B cell (primary cell): ENCODE results near the gene ICAM5. TPM values are rescaled to one million over a fixed set of nuclear protein-coding genes. Genes with fewer than 3 reads are reported as not detected.

Experiments
- ATAC-seq: fragments of 200-7000 bp; cut with Tn5 transposase; one replicate; pipeline ENCODE4 v1.10.0; 2021; ENCODE audit warnings: low read depth, mild to moderate bottlenecking, moderate number of reproducible peaks, moderate library complexity
- CTCF ChIA-PET: fragments of 350-600 bp; sonication (Branson Sonifier 250); formaldehyde crosslinking; loops from one replicate; lab custom pipeline; 2021; ENCODE audit warnings: antibody characterized with exemption, inconsistent platforms; lab: Charles Lee
- POLR2A ChIA-PET: fragments of 350-600 bp; sonication (Branson Sonifier 250); formaldehyde crosslinking; loops from one replicate; lab custom pipeline; 2021; ENCODE audit warnings: antibody characterized with exemption; lab: Charles Lee
- DNase-seq: peaks from one replicate; pipeline ENCODE4 v3.0.0; 2013
- H2AFZ ChIP-seq: 2 replicates; pipeline ENCODE4 v1.6.1; 2012; ENCODE audit warnings: mild to moderate bottlenecking, low read depth, low read length; ENCODE audit not compliant: insufficient read depth, poor library complexity, severe bottlenecking
- H3K27ac ChIP-seq, 2 donors: 1 replicate in 1 of 2; 2 replicates in 1 of 2; pipeline ENCODE4 v1.5.1; 2012 to 2013; ENCODE audit warnings: low read length in 2 of 2, mild to moderate bottlenecking in 2 of 2, moderate library complexity in 1 of 2
- H3K27me3 ChIP-seq, 4 experiments: fragments of 200-600 bp in 1 of 4; sonication (generic) in 1 of 4; replicated peaks in 1 of 4; 1 replicate in 2 of 4; 2 replicates in 2 of 4; pipeline versions ENCODE4 v1.6.1 to v1.7.0; 2013 to 2016; ENCODE audit warnings: low read length in 3 of 4, mild to moderate bottlenecking in 2 of 4, mixed read lengths in 1 of 4, moderate library complexity in 1 of 4; ENCODE audit not compliant: insufficient read depth in 4 of 4, control insufficient read depth in 3 of 4; ENCODE audit errors: control extremely low read depth in 1 of 4
- H3K36me3 ChIP-seq, 2 experiments: replicated peaks in 1 of 2; 1 replicate in 1 of 2; 2 replicates in 1 of 2; pipeline versions ENCODE4 v1.6.1 to v1.7.1; 2013; ENCODE audit warnings: low read length in 1 of 2; ENCODE audit not compliant: insufficient read depth in 2 of 2, control insufficient read depth in 1 of 2; ENCODE audit errors: control extremely low read depth in 1 of 2, extremely low read depth in 1 of 2
- H3K4me1 ChIP-seq, 2 donors: fragments of 200-600 bp in 1 of 2; sonication (generic) in 1 of 2; 1 replicate in 1 of 2; 2 replicates in 1 of 2; pipeline versions ENCODE4 v1.5.1 to v1.6.1; 2013 to 2017; ENCODE audit warnings: low read length in 2 of 2; ENCODE audit not compliant: control insufficient read depth in 2 of 2, insufficient read depth in 2 of 2
- H3K4me2 ChIP-seq: replicated peaks from 2 replicates; pipeline ENCODE3; 2012; ENCODE audit warnings: mild to moderate bottlenecking, low read depth, low read length; ENCODE audit not compliant: poor library complexity, severe bottlenecking
- H3K4me3 ChIP-seq, 5 experiments: fragments of 200-600 bp in 1 of 5; sonication (generic) in 1 of 5; 1 replicate in 3 of 5; 2 replicates in 2 of 5; pipeline versions ENCODE4 v1.5.1 to v1.7.0; 2011 to 2016; ENCODE audit warnings: low read length in 4 of 5, mild to moderate bottlenecking in 4 of 5, low read depth in 2 of 5, control low read depth in 1 of 5, moderate library complexity in 1 of 5; ENCODE audit not compliant: insufficient read depth in 1 of 5; ENCODE audit errors: control extremely low read depth in 1 of 5, extremely low read depth in 1 of 5
- H3K79me2 ChIP-seq: fragments of 200-600 bp; sonication (generic); one replicate; pipeline ENCODE4 v1.6.0; 2016; ENCODE audit warnings: low read length; ENCODE audit not compliant: control insufficient read depth, insufficient read depth
- H3K9ac ChIP-seq: fragments of 200-600 bp; sonication (generic); 2 replicates; pipeline ENCODE4 v1.6.1; 2017; ENCODE audit warnings: mild to moderate bottlenecking, low read length, moderate library complexity
- H3K9me3 ChIP-seq, 3 donors: one replicate each; pipeline versions ENCODE4 v1.6.1 to v1.7.1; 2013; ENCODE audit warnings: low read length in 2 of 3; ENCODE audit not compliant: control insufficient read depth in 2 of 3, insufficient read depth in 1 of 3; ENCODE audit errors: control extremely low read depth in 1 of 3
- H4K20me1 ChIP-seq: 2 replicates; pipeline ENCODE4 v1.6.0; 2012; ENCODE audit warnings: mild to moderate bottlenecking, low read length; ENCODE audit not compliant: insufficient read depth, control insufficient read depth, poor library complexity, severe bottlenecking
- H3K27ac Mint-ChIP-seq: one replicate; pipeline ENCODE4 v1.8.0; 2021; ENCODE audit warnings: mixed read lengths
- H3K27me3 Mint-ChIP-seq: one replicate; pipeline ENCODE4 v1.8.0; 2021; ENCODE audit warnings: mixed read lengths
- H3K4me1 Mint-ChIP-seq: one replicate; pipeline ENCODE4 v1.8.0; 2021; ENCODE audit warnings: mixed read lengths
- H3K4me3 Mint-ChIP-seq: one replicate; pipeline ENCODE4 v1.8.0; 2021; ENCODE audit warnings: mixed read lengths
- H3K9me3 Mint-ChIP-seq: one replicate; pipeline ENCODE4 v1.8.0; 2022; ENCODE audit warnings: mixed read lengths; ENCODE audit not compliant: insufficient read depth
- CTCF ChIP-seq: fragments of 200-600 bp; IDR thresholded peaks from one replicate; pipeline ENCODE4 v1.8.0; 2022; ENCODE audit warnings: antibody characterized with exemption, mild to moderate bottlenecking
- EZH2 ChIP-seq: IDR thresholded peaks from 2 replicates; pipeline ENCODE4 v1.6.1; 2012; ENCODE audit warnings: borderline replicate concordance, low read depth, mild to moderate bottlenecking, moderate library complexity, low read length; ENCODE audit not compliant: insufficient read depth, poor library complexity, severe bottlenecking
- WGBS: methylation state at CpG from one replicate; pipeline ENCODE4 v1.1.5; 2013; ENCODE audit warnings: missing lambda C conversion rate; ENCODE audit not compliant: insufficient coverage; 5-methylcytosine and 5-hydroxymethylcytosine counted together
- intact Hi-C: fragments of 100-400 bp; cut with micrococcal nuclease; formaldehyde crosslinking; loops from one replicate; pipeline ENCODE4 v1.10.0; 2022
- polyA plus RNA-seq: library from polyadenylated mRNA; depleted of rRNA; stranded (reverse); fragments of >200 nt; gene quantifications from 2 replicates; pipeline ENCODE4 v1.2.3, GENCODE V29; 2012
- total RNA-seq, 2 donors: library from RNA; stranded (reverse); fragments of 120-200 nt in 1 of 2; gene quantifications; 1 replicate in 1 of 2; 2 replicates in 1 of 2; pipeline versions ENCODE4 v1.2.3 to v1.2.4, GENCODE V29; 2013 to 2022

The ICAM5 gene
- total and polyA plus RNA-seq, 2 donors (not counting 1 experiment from before 2014, with no cell fraction given): 0.54 TPM; not detected in 1

- intact Hi-C loops: loop anchor here (1.0 to 5.0 kb wide), 8 partner anchors 17 to 337 kb away; partner anchors contain the start of genes FDX2, ICAM4, RAVER1 and TYK2
- Histone ChIP-seq H2AFZ (no peak overlapping the region), H3K4me3 (peak overlapping the region; percentile 1 to 72 (median 56)), H3K79me2 (peaks cover 3% of the 10 kb centered on the region), H3K4me2 (peak overlapping the region; percentile 84), H3K9ac (peak overlapping the region; percentile 74), H3K36me3 (no peaks in the 10 kb centered on the region), H3K27ac (peak overlapping the region; percentile 90 to 97), H3K9me3 (no peaks in the 10 kb centered on the region), H4K20me1 (no peaks in the 10 kb centered on the region), H3K27me3 (no peaks in the 10 kb centered on the region), H3K4me1 (peaks cover 13 to 35% of the 10 kb centered on the region in 2 donors)
- WGBS: 2% methylated on average over 59 of the region's 59 CpGs
- ATAC-seq (peak; percentile 43), DNase-seq (peak; percentile 91)
- Mint-ChIP-seq H3K9me3 (no peaks in the 10 kb centered on the region), H3K27ac (peak overlapping the region; percentile 94), H3K4me3 (peak overlapping the region; percentile 88), H3K27me3 (no peaks in the 10 kb centered on the region), H3K4me1 (peaks cover 32% of the 10 kb centered on the region)
- TF ChIP-seq EZH2 (no peak), CTCF (peak; percentile 93)
- ChIA-PET POLR2A (interaction anchor here (0.9 to 3.5 kb wide), 11 partner anchors 11 to 375 kb away, joined by 3 to 32 read pairs (median 6); partner anchors contain the start of genes ICAM4, ICAM5, RAVER1 and TYK2), CTCF (interaction anchor here (0.6 to 9.2 kb wide), 32 partner anchors 9 to 372 kb away, joined by 3 to 570 read pairs (median 5); partner anchors contain the start of genes CDC37, ICAM4, ICAM5 and KRI1)
Measured at GRCh38 chr19:10269333-10270179, 20.2 kb upstream of the ICAM5 start.
